ENCODE measurements around the gene HAGHL.

Gene HAGHL

GRCh38 chr16:776824-777223 lies 49.9 kb downstream of the HAGHL start:
- no peak for DNase-seq

DNA sequence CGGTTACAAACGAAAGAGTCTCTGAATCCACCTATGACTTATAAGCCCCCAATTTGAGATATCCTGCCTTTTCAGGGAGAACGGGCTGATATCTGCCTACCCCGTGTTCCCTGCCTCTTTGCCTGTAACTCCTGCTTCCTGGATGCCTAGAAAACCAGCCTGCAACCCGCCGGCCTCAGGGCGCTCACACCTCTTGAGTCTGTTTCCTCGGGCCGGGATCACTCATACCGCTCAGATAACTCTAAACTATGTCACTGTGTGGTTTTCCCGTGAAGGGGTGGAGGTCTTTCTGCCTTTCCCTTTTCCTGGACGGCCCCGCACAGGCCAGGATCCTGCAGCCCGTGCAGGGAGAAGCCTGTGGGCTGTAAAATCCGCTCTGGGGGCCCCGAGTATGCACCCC lies 50.9 kb downstream of the HAGHL start:
- DNase-seq = no peak

GRCh38 chr16:778447-778846 lies 51.5 kb downstream of the HAGHL start:
- no peak for DNase-seq

DNA sequence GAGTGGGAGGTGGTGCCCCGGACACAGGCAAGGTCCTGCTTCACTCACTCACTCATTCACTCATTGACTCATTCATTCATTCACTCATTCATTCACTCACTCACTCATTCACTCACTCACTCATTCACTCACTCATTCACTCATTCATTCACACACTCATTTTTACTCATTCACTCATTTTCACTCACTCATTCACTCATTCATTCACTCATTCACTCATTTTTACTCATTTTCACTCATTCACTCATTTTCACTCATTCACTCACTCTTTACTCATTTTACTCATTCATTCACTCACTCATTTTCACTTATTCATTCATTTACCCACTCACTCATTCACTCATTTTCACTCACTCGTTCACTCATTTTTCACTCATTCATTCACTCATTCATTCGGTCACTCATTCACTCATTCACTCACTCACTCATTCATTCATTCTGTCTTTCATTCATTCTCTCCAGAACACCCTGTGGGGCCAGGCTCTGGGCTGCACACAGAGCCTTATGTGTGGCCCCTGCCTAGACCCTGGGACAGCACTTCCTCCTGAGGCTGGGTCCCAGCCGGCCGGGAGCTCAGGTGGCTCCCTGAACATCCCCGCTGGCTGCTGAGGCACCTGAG lies 52.1 kb downstream of the HAGHL start:
- no peak for DNase-seq
